Epithelial cell of esophagus (primary cell): ENCODE results near the gene SEPTIN2.
A peak's percentile ranks its signal among the peaks of the same experiment; 100 is the strongest.

Source experiments
- DNase-seq: peaks from one replicate; pipeline ENCODE4 v3.0.0; 2010; ENCODE audit warnings: low read depth
- H3K4me3 ChIP-seq: 2 replicates; pipeline ENCODE4 v1.5.1; 2011; ENCODE audit warnings: mild to moderate bottlenecking, low read length, control low read depth
- CTCF ChIP-seq: IDR thresholded peaks from 2 replicates; pipeline ENCODE4 v1.5.1; 2011; ENCODE audit warnings: low read depth, mild to moderate bottlenecking, low read length, control low read depth, inconsistent platforms; ENCODE audit not compliant: insufficient read depth; ENCODE audit errors: missing control alignments

SEPTIN2 gene

DNA sequence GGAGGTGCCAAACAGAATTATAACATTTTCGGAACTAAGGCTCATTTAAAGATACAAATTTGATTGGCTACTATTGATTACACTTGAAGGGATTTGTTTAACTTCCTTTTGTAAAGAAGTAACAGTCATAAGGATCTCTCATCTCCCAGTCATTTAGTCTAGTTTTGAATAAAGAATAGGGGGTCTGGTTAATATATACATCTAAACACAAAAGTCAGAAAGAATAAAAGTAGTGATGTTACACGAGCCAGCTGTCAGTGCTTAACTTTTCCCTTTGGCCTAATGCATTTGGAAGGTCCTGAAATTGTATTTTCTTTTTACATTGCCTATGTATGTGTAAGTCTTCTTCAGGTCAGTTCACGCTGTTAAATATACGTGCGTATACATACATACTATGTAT, 8.1 kb downstream of the SEPTIN2 start:
- H3K4me3 ChIP-seq = no peak overlapping the region
- no peak for TF ChIP-seq CTCF
- DNase-seq = no peak

DNA sequence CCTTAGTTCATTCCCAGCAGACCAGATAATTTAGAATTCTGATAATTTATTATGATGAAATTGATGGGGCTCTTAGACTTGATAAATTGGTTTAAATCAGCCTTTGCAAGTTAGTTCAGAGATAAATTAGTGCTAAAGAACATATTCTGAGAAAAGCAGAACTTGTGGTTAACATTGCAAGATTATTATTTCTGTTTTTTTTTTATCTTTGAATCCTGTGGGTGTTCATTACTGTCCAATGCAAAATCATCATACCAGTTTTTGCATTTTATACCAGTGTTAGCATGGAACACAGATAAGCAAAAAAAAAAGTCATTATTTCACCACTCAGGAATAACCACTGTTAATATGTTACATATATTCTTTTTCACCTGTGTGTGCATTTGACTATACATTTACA, 9.1 kb downstream of the SEPTIN2 start:
- no peak for DNase-seq
- no peak overlapping the region for H3K4me3 ChIP-seq
- TF ChIP-seq CTCF = no peak

- H3K4me3 ChIP-seq = no peak overlapping the region
- no peak for TF ChIP-seq CTCF
- no peak for DNase-seq
These were observed 9.5 kb downstream of the SEPTIN2 start for GRCh38 chr2:241325257-241325656.

- H3K4me3 ChIP-seq = no peak overlapping the region
- peak; percentile 74 for DNase-seq
- no peak for TF ChIP-seq CTCF
These were observed 14.2 kb downstream of the SEPTIN2 start for GRCh38 chr2:241329669-241330615.

- H3K4me3 ChIP-seq = no peak overlapping the region
- TF ChIP-seq CTCF = no peak
- DNase-seq = no peak
These were observed 14.9 kb downstream of the SEPTIN2 start for GRCh38 chr2:241330616-241330981.

GRCh38 chr2:241334813-241335212, 19.1 kb downstream of the SEPTIN2 start:
- no peak for DNase-seq
- H3K4me3 ChIP-seq = no peak overlapping the region
- TF ChIP-seq CTCF = no peak
